Neuronal stem cell (in vitro differentiated cells): ENCODE data around the gene ACTN1.
"Not testable (repeated sequence)": the region's sequence is repeated elsewhere in the genome, so short reads cannot be mapped to it uniquely, and the experiment has no call there.

Experiments used
- DNase-seq: peaks from one replicate; pipeline ENCODE4 v3.0.0-alpha.2; 2013; ENCODE audit warnings: low spot score
- H2AFZ ChIP-seq: one replicate; pipeline ENCODE4 v1.6.1; 2013; ENCODE audit warnings: mild to moderate bottlenecking, low read length, inconsistent platforms
- H2AK5ac ChIP-seq: 2 replicates; pipeline ENCODE4 v1.6.1; 2013; ENCODE audit warnings: low read depth, mild to moderate bottlenecking, inconsistent platforms, low read length, moderate library complexity, mixed read lengths
- H2BK120ac ChIP-seq: 2 replicates; pipeline ENCODE4 v1.6.1; 2013; ENCODE audit warnings: low read depth, mild to moderate bottlenecking, inconsistent platforms, low read length, moderate library complexity, mixed read lengths
- H2BK12ac ChIP-seq: one replicate; pipeline ENCODE4 v1.6.1; 2013; ENCODE audit warnings: low read length, inconsistent platforms
- H2BK15ac ChIP-seq: 2 replicates; pipeline ENCODE4 v1.6.1; 2013; ENCODE audit warnings: mild to moderate bottlenecking, low read length, inconsistent platforms, mixed read lengths
- H2BK5ac ChIP-seq: one replicate; pipeline ENCODE4 v1.6.1; 2013; ENCODE audit warnings: inconsistent platforms, mild to moderate bottlenecking, low read length, moderate library complexity
- H3K14ac ChIP-seq: one replicate; pipeline ENCODE4 v1.6.1; 2013; ENCODE audit warnings: low read length, inconsistent platforms
- H3K18ac ChIP-seq: 2 replicates; pipeline ENCODE4 v1.6.1; 2013; ENCODE audit warnings: low read length, inconsistent platforms
- H3K23ac ChIP-seq: 2 replicates; pipeline ENCODE4 v1.6.1; 2013; ENCODE audit warnings: low read depth, mild to moderate bottlenecking, mixed read lengths, low read length, inconsistent platforms; ENCODE audit not compliant: poor library complexity
- H3K27ac ChIP-seq: replicated peaks from 3 replicates; pipeline ENCODE4 v1.5.1; 2013; ENCODE audit warnings: low read length, inconsistent platforms
- H3K27me3 ChIP-seq, 3 experiments: 2 replicates each; pipeline ENCODE4 v1.6.1; 2013; ENCODE audit warnings: low read length in 3 of 3, mild to moderate bottlenecking in 2 of 3, inconsistent platforms in 1 of 3, low read depth in 1 of 3, mixed read lengths in 1 of 3, moderate library complexity in 1 of 3; ENCODE audit not compliant: control insufficient read depth in 3 of 3, insufficient read depth in 3 of 3
- H3K36me3 ChIP-seq, 2 donors: replicated peaks in 1 of 2; 2 replicates each; pipeline ENCODE4 v1.6.1; 2013; ENCODE audit warnings: low read length in 2 of 2; ENCODE audit not compliant: control insufficient read depth in 2 of 2, insufficient read depth in 2 of 2
- H3K4ac ChIP-seq: 2 replicates; pipeline ENCODE4 v1.6.1; 2013; ENCODE audit warnings: inconsistent platforms, mild to moderate bottlenecking, low read length, moderate library complexity
- H3K4me1 ChIP-seq, 2 donors: 1 replicate in 1 of 2; 2 replicates in 1 of 2; pipeline ENCODE4 v1.6.1; 2013; ENCODE audit warnings: low read length in 2 of 2, low read depth in 1 of 2; ENCODE audit not compliant: control insufficient read depth in 2 of 2, insufficient read depth in 1 of 2
- H3K4me2 ChIP-seq: one replicate; pipeline ENCODE4 v1.6.1; 2013; ENCODE audit warnings: mild to moderate bottlenecking, low read length, inconsistent platforms; ENCODE audit not compliant: insufficient read depth, poor library complexity, severe bottlenecking
- H3K4me3 ChIP-seq, 2 donors: 2 replicates each; pipeline ENCODE4 v1.5.1; 2013; ENCODE audit warnings: low read length in 2 of 2, mild to moderate bottlenecking in 2 of 2, inconsistent platforms in 1 of 2, moderate library complexity in 1 of 2
- H3K79me1 ChIP-seq: one replicate; pipeline ENCODE4 v1.6.1; 2013; ENCODE audit warnings: low read depth, mild to moderate bottlenecking, inconsistent platforms, low read length, moderate library complexity
- H3K9ac ChIP-seq: one replicate; pipeline ENCODE4 v1.6.1; 2013; ENCODE audit warnings: mild to moderate bottlenecking, low read depth, low read length, inconsistent platforms; ENCODE audit not compliant: poor library complexity
- H3K9me3 ChIP-seq, 2 donors: replicated peaks in 1 of 2; 2 replicates each; pipeline versions ENCODE3 to v1.6.1; 2013; ENCODE audit warnings: low read length in 2 of 2, mild to moderate bottlenecking in 2 of 2, inconsistent platforms in 1 of 2, low read depth in 1 of 2, mixed read lengths in 1 of 2, moderate library complexity in 1 of 2; ENCODE audit not compliant: control insufficient read depth in 2 of 2, insufficient read depth in 1 of 2
- H4K8ac ChIP-seq: one replicate; pipeline ENCODE4 v1.6.1; 2013; ENCODE audit warnings: low read depth, mild to moderate bottlenecking, inconsistent platforms, low read length, moderate library complexity
- H4K91ac ChIP-seq: one replicate; pipeline ENCODE4 v1.6.1; 2013; ENCODE audit warnings: low read length, low read depth, mild to moderate bottlenecking, inconsistent platforms; ENCODE audit not compliant: poor library complexity
- WGBS, 2 donors: extraction: QIAGEN DNeasy Blood & Tissue Kit; methylation state at CpG; one replicate each; pipeline ENCODE4 v1.1.7; 2013; ENCODE audit warnings: missing lambda C conversion rate in 2 of 2, mixed read lengths in 1 of 2; ENCODE audit not compliant: insufficient read length in 2 of 2, insufficient replicate concordance in 1 of 2; ENCODE audit errors: extremely low coverage in 2 of 2; 5-methylcytosine and 5-hydroxymethylcytosine counted together

ACTN1 gene

GRCh38 chr14:68854421-68854820 is 124.7 kb downstream of the ACTN1 start:
- H3K79me1 ChIP-seq, result no peaks in the 10 kb centered on the region
- H3K27ac ChIP-seq, result no peak overlapping the region
- no peak overlapping the region for H3K9ac ChIP-seq
- DNase-seq, result no peak
- H4K8ac ChIP-seq, result no peak overlapping the region
- H2BK5ac ChIP-seq, result no peak overlapping the region
- no peak overlapping the region for H2BK12ac ChIP-seq
- H2BK120ac ChIP-seq, result no peak overlapping the region
- no CpG with 5 or more reads among the region's 7 CpGs for WGBS, 2 donors
- H3K27me3 ChIP-seq, result no peaks in the 10 kb centered on the region
- H3K14ac ChIP-seq, result no peak overlapping the region
- H2BK15ac ChIP-seq, result no peak overlapping the region
- no peak overlapping the region for H3K4me3 ChIP-seq
- H3K23ac ChIP-seq, result no peak overlapping the region
- H3K4me1 ChIP-seq, result no peaks in the 10 kb centered on the region
- no peak overlapping the region for H4K91ac ChIP-seq
- H3K18ac ChIP-seq, result no peak overlapping the region
- H2AFZ ChIP-seq, result peak overlapping the region; percentile 7
- no peaks in the 10 kb centered on the region for H3K36me3 ChIP-seq
- peaks cover 4 to 8% of the 10 kb centered on the region in 2 donors for H3K9me3 ChIP-seq
- H2AK5ac ChIP-seq, result no peak overlapping the region
- H3K4ac ChIP-seq, result no peak overlapping the region
- no peak overlapping the region for H3K4me2 ChIP-seq

- Histone ChIP-seq H2BK5ac (no peak overlapping the region), H3K9ac (no peak overlapping the region), H3K4me2 (no peak overlapping the region), H3K27me3 (no peaks in the 10 kb centered on the region), H4K8ac (no peak overlapping the region), H2BK12ac (no peak overlapping the region), H3K23ac (no peak overlapping the region), H3K36me3 (no peaks in the 10 kb centered on the region), H3K14ac (no peak overlapping the region), H3K79me1 (no peaks in the 10 kb centered on the region), H2BK15ac (no peak overlapping the region), H2BK120ac (no peak overlapping the region), H3K27ac (no peak overlapping the region), H2AK5ac (no peak overlapping the region), H3K9me3 (peaks cover 4 to 8% of the 10 kb centered on the region in 2 donors), H3K4me1 (no peaks in the 10 kb centered on the region), H3K18ac (no peak overlapping the region), H2AFZ (no peak overlapping the region), H4K91ac (no peak overlapping the region), H3K4me3 (no peak overlapping the region), H3K4ac (no peak overlapping the region)
- DNase-seq, result no peak
- no CpG with 5 or more reads among the region's 6 CpGs for WGBS, 2 donors
These were observed 125.4 kb downstream of the ACTN1 start for GRCh38 chr14:68853749-68854148.

- H3K4me1 ChIP-seq, H3K4me3 ChIP-seq, H3K18ac ChIP-seq, H4K8ac ChIP-seq, DNase-seq, H2AK5ac ChIP-seq, H2AFZ ChIP-seq, H3K14ac ChIP-seq, H4K91ac ChIP-seq, H3K9ac ChIP-seq, H2BK5ac ChIP-seq, H2BK120ac ChIP-seq, H3K36me3 ChIP-seq, H2BK15ac ChIP-seq, H3K9me3 ChIP-seq, H3K27me3 ChIP-seq, H3K79me1 ChIP-seq, H3K27ac ChIP-seq, H3K4me2 ChIP-seq, H3K4ac ChIP-seq, H2BK12ac ChIP-seq, H3K23ac ChIP-seq: not testable (repeated sequence)
- WGBS, 2 donors, result no CpG with 5 or more reads among the region's 7 CpGs
These were observed 126.6 kb downstream of the ACTN1 start for GRCh38 chr14:68852493-68852892.

- H2AFZ ChIP-seq, result peak overlapping the region; percentile 51
- H3K23ac ChIP-seq, result no peak overlapping the region
- H2BK120ac ChIP-seq, result no peak overlapping the region
- no peaks in the 10 kb centered on the region for H3K27me3 ChIP-seq
- H3K4me3 ChIP-seq, result no peak overlapping the region
- no peak for DNase-seq
- no peaks in the 10 kb centered on the region for H3K79me1 ChIP-seq
- no peak overlapping the region for H3K18ac ChIP-seq
- H2BK12ac ChIP-seq, result no peak overlapping the region
- no peak overlapping the region for H2AK5ac ChIP-seq
- no peaks in the 10 kb centered on the region for H3K36me3 ChIP-seq
- H4K91ac ChIP-seq, result no peak overlapping the region
- H3K27ac ChIP-seq, result no peak overlapping the region
- WGBS, 2 donors, result no CpG with 5 or more reads among the region's 5 CpGs
- no peak overlapping the region for H3K9ac ChIP-seq
- no peak overlapping the region for H2BK5ac ChIP-seq
- H2BK15ac ChIP-seq, result no peak overlapping the region
- H3K4me2 ChIP-seq, result no peak overlapping the region
- no peaks in the 10 kb centered on the region for H3K4me1 ChIP-seq
- H3K4ac ChIP-seq, result no peak overlapping the region
- no peak overlapping the region for H3K14ac ChIP-seq
- peaks cover 4 to 8% of the 10 kb centered on the region in 2 donors for H3K9me3 ChIP-seq
- no peak overlapping the region for H4K8ac ChIP-seq
These were observed 128.0 kb downstream of the ACTN1 start for GRCh38 chr14:68851078-68851477.
